ENCODE results near the gene TBL3.

DNA sequence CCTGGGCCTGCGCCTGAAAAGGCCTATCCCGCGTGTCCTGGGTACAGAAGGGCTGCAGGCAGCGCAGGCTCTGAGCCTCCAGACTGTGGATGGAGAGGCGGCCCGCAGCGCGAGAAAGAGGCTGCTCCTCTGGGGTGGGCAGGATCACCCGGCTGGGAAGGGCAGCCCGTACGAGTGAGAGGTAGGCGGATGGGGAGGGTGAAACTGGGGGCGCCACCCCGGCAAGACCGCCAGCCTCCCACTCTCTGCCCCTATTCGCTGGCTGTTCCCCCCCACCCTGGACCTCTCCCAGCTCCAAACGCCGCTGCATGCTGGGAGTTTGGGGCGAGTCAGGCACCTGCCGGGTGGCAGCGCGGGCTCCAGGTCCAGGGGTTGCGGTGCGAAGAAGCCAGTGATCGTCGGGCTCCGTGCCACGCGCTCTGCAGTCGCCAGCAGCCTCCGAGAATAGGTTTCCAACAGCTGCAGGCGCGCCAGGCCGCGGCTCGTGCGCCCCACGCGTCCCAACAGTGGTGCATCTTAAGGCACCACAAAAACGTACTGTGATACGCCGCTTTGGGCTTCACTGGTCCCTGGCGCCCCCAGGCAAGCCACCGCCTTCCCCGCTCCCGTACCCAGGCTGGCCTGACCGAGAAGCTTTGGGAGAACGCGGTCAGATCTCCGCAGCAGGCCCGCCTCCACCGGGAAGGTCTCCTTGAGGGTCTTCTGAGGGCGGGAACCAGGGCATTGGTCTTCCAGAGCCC lies 8.3 kb downstream of the TBL3 start:
- TF ChIP-seq CTCF (IDR thresholded peaks at IDR 0.05; ENCODE audit: low read depth, low read length) (no peak), POLR2A (IDR thresholded peaks at IDR 0.05; ENCODE audit: extremely low read depth, insufficient read length) (no peak)
- TF ChIP-seq, protein P1, sequence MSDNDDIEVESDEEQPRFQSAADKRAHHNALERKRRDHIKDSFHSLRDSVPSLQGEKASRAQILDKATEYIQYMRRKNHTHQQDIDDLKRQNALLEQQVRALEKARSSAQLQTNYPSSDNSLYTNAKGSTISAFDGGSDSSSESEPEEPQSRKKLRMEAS (IDR thresholded peaks at IDR 0.05; ENCODE audit: low read depth, low read length) = no peak

Data from NB4 (cell line).